ENCODE results near the gene PSMD2. TPM values are rescaled to one million over a fixed set of nuclear protein-coding genes. Genes with fewer than 3 reads are reported as not detected.
A peak's percentile ranks its signal among the peaks of the same experiment; 100 is the strongest.

Gene PSMD2
- total RNA-seq = 222 and 239 TPM in 2 replicates
- long read RNA-seq, transcript PSMD2-201 (21 exons, 3,449 nt) = major isoform, 152 of 246 reads
- long read RNA-seq, partial matches to known transcripts = 82 of 246 reads
- long read RNA-seq, other reads (novel, unspliced or antisense) = 12 of 246 reads

GRCh38 chr3:184298759-184299487, at the start of gene PSMD2:
PSMD2 (plus strand) TSS chr3:184299241; CDS start chr3:184299267, 26 bp downstream.
- Mint-ChIP-seq H3K4me3 (ENCODE audit: unreplicated experiment) (peak within 1 kb of the TSS; percentile 92), H3K27ac (ENCODE audit: unreplicated experiment) (peak within 1 kb of the TSS; percentile 85), H3K27me3 (ENCODE audit: unreplicated experiment) (peaks cover 6% of the 10 kb centered on the region), H3K36me3 (ENCODE audit: unreplicated experiment) (peaks cover 26% of the 10 kb centered on the region), H3K9me3 (ENCODE audit: unreplicated experiment) (no peaks in the 10 kb centered on the region), H3K4me1 (ENCODE audit: unreplicated experiment) (peaks cover 16% of the 10 kb centered on the region)
- TF ChIP-seq, protein P1, sequence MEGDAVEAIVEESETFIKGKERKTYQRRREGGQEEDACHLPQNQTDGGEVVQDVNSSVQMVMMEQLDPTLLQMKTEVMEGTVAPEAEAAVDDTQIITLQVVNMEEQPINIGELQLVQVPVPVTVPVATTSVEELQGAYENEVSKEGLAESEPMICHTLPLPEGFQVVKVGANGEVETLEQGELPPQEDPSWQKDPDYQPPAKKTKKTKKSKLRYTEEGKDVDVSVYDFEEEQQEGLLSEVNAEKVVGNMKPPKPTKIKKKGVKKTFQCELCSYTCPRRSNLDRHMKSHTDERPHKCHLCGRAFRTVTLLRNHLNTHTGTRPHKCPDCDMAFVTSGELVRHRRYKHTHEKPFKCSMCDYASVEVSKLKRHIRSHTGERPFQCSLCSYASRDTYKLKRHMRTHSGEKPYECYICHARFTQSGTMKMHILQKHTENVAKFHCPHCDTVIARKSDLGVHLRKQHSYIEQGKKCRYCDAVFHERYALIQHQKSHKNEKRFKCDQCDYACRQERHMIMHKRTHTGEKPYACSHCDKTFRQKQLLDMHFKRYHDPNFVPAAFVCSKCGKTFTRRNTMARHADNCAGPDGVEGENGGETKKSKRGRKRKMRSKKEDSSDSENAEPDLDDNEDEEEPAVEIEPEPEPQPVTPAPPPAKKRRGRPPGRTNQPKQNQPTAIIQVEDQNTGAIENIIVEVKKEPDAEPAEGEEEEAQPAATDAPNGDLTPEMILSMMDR (IDR thresholded peaks at IDR 0.05) = no peak
- peak; percentile 99 for DNase-seq (ENCODE audit: extremely low spot score, unreplicated experiment)

DNA sequence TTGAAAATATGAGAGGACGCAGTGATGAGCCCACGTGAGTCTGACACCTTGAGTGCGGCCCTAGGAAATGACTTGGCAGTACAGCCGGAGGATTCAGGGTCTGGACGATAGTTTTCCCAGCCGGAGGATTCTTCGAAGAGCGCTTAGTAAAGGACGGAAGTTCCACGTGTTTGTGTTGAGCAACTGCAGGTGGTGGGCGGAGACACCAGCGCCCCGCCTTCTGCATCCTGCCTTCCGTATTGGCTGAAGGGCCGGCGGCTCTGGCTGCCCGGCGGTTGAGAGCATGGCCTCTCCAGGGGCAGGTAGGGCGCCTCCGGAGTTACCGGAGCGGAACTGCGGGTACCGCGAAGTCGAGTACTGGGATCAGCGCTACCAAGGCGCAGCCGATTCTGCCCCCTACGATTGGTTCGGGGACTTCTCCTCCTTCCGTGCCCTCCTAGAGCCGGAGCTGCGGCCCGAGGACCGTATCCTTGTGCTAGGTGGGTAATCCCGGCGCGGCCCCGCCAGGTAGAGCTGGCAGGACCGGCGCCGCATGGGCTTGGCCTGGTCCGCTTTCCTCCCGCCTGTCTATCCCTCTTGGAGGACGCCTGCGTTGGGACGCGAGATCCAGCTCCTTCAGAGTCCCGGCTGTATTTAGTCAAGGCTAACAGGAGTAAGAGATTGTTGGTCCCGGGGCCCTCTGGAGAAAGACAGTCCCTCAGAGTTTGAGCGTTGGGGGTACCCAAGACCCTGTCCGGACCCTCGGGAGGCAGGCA, 49.5 kb upstream of the PSMD2 start, which contains the start of gene EEF1AKMT4:
Gene EEF1AKMT4, plus strand, starts transcription at position 261 of the 755 bp plus-strand sequence. Its CDS starts 23 bp downstream, at position 284.
- peak within 1 kb of the TSS; percentile 93 for H3K4me3 Mint-ChIP-seq (ENCODE audit: unreplicated experiment)
- H3K9me3 Mint-ChIP-seq (ENCODE audit: unreplicated experiment) = no peaks in the 10 kb centered on the region
- peaks cover 12% of the 10 kb centered on the region for H3K36me3 Mint-ChIP-seq (ENCODE audit: unreplicated experiment)
- peak within 1 kb of the TSS; percentile 93 for H3K27ac Mint-ChIP-seq (ENCODE audit: unreplicated experiment)
- no peaks in the 10 kb centered on the region for H3K27me3 Mint-ChIP-seq (ENCODE audit: unreplicated experiment)
- H3K4me1 Mint-ChIP-seq (ENCODE audit: unreplicated experiment) = peaks cover 7% of the 10 kb centered on the region
- peak; percentile 98 for DNase-seq (ENCODE audit: extremely low spot score, unreplicated experiment)
- TF ChIP-seq, protein P1 (IDR thresholded peaks at IDR 0.05) = peak; percentile 50

GRCh38 chr3:184250167-184250828, 48.7 kb upstream of the PSMD2 start:
- TF ChIP-seq, protein P1 (IDR thresholded peaks at IDR 0.05) = peak; percentile 95
- peak overlapping the region; percentile 93 for H3K4me3 Mint-ChIP-seq (ENCODE audit: unreplicated experiment)
- H3K9me3 Mint-ChIP-seq (ENCODE audit: unreplicated experiment) = no peaks in the 10 kb centered on the region
- DNase-seq (ENCODE audit: extremely low spot score, unreplicated experiment) = peak; percentile 94
- H3K27me3 Mint-ChIP-seq (ENCODE audit: unreplicated experiment) = no peaks in the 10 kb centered on the region
- peaks cover 7% of the 10 kb centered on the region for H3K4me1 Mint-ChIP-seq (ENCODE audit: unreplicated experiment)
- H3K27ac Mint-ChIP-seq (ENCODE audit: unreplicated experiment) = peak overlapping the region; percentile 41
- H3K36me3 Mint-ChIP-seq (ENCODE audit: unreplicated experiment) = peaks cover 5% of the 10 kb centered on the region

- Mint-ChIP-seq H3K27me3 (ENCODE audit: unreplicated experiment) (peaks cover 5% of the 10 kb centered on the region), H3K4me3 (ENCODE audit: unreplicated experiment) (no peak overlapping the region), H3K9me3 (ENCODE audit: unreplicated experiment) (no peaks in the 10 kb centered on the region), H3K27ac (ENCODE audit: unreplicated experiment) (no peak overlapping the region), H3K4me1 (ENCODE audit: unreplicated experiment) (peaks cover 7% of the 10 kb centered on the region), H3K36me3 (ENCODE audit: unreplicated experiment) (peaks cover 10% of the 10 kb centered on the region)
- DNase-seq (ENCODE audit: extremely low spot score, unreplicated experiment) = no peak
- TF ChIP-seq, protein P1 (IDR thresholded peaks at IDR 0.05) = no peak
These were observed 43.6 kb upstream of the PSMD2 start for GRCh38 chr3:184255291-184256039.

Measured in osteocyte (in vitro differentiated cells).